MCF 10A (cell line): Measurements from ENCODE around the gene RNF150. TPM values are rescaled to one million over a fixed set of nuclear protein-coding genes. Genes with fewer than 3 reads are reported as not detected.

Source experiments
- BruUV-seq: library from RNA; stranded (reverse); fragments of 400-500 nt; replicated peaks from 2 replicates; lab custom pipeline; 2021; lab: Mats Ljungman, UMichigan
- CTCF ChIA-PET: fragments of 300-600 bp; sonication (Branson Sonifier 250); formaldehyde crosslinking; extraction: SDS; loops from one replicate; lab custom pipeline; 2021; ENCODE audit warnings: antibody characterized with exemption, inconsistent platforms; lab: Yijun Ruan, JAX
- POLR2A ChIA-PET: fragments of 300-600, 350-650 bp; sonication (Branson Sonifier 250); formaldehyde crosslinking; extraction: SDS; loops from one replicate; lab custom pipeline; 2020; ENCODE audit warnings: antibody characterized with exemption, inconsistent platforms; lab: Yijun Ruan, JAX
- DNase-seq: peaks from one replicate; pipeline ENCODE4 v3.0.0-alpha.2; 2018; ENCODE audit not compliant: unreplicated experiment
- H3K27ac Mint-ChIP-seq: one replicate; pipeline ENCODE4 v1.8.0; 2022; ENCODE audit warnings: mild to moderate bottlenecking, low read depth, mixed read lengths; ENCODE audit not compliant: unreplicated experiment
- H3K27me3 Mint-ChIP-seq: one replicate; pipeline ENCODE4 v1.8.0; 2022; ENCODE audit warnings: mixed read lengths; ENCODE audit not compliant: insufficient read depth, unreplicated experiment
- H3K36me3 Mint-ChIP-seq: one replicate; pipeline ENCODE4 v1.8.0; 2022; ENCODE audit warnings: mild to moderate bottlenecking, moderate library complexity, mixed read lengths; ENCODE audit not compliant: insufficient read depth, unreplicated experiment
- H3K4me1 Mint-ChIP-seq: one replicate; pipeline ENCODE4 v1.8.0; 2022; ENCODE audit warnings: mixed read lengths; ENCODE audit not compliant: insufficient read depth, unreplicated experiment
- H3K4me3 Mint-ChIP-seq: one replicate; pipeline ENCODE4 v1.8.0; 2022; ENCODE audit warnings: mild to moderate bottlenecking, moderate library complexity, mixed read lengths; ENCODE audit not compliant: unreplicated experiment
- H3K9me3 Mint-ChIP-seq: one replicate; pipeline ENCODE4 v1.8.0; 2022; ENCODE audit warnings: mixed read lengths; ENCODE audit not compliant: unreplicated experiment
- intact Hi-C: fragments of 100-400 bp; cut with micrococcal nuclease; formaldehyde crosslinking; loops from 2 replicates; pipeline ENCODE4 v1.14.1; 2022
- total RNA-seq: library from RNA; stranded (reverse); gene quantifications from 2 replicates; pipeline ENCODE4 v1.2.3, GENCODE V29; 2022
- TF ChIP-seq, protein P1 (sequence below): fragments of 200-600 bp; IDR thresholded peaks from one replicate; pipeline ENCODE4 v1.8.0; 2022; ENCODE audit warnings: antibody characterized with exemption, mild to moderate bottlenecking; ENCODE audit not compliant: unreplicated experiment

RNF150 gene
- total RNA-seq, 1 experiment from 2014 or later = 0.44 TPM

DNA sequence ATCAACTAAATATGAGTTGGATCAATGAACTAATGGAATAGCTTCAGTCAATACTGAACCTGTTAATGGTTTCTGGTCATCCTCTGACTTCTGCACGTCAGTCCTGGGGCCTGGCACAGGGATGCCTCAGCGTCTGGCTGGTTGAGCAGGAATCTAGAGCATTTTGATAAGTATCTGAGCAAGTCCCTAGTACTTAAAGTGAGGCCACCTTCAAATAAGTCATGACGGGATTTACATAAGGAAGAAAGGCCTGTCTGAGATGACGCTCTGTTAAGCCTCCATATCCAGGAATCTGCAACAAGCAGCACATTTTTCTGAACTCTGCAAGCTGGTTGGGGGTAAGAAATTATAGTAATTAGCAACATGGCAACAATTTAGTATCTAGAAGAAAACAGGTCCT is 293.9 kb downstream of the RNF150 start:
- intact Hi-C loops = no loop called here
- no peaks in the 10 kb centered on the region for H3K4me1 Mint-ChIP-seq
- no peak overlapping the region for H3K27ac Mint-ChIP-seq
- DNase-seq = no peak
- ChIA-PET POLR2A (interaction anchor here (0.6 kb wide), 2 partner anchors 203 to 245 kb away, joined by 3 read pairs; no protein-coding TSS in a partner anchor), CTCF (interaction anchor here (0.6 to 1.0 kb wide), 4 partner anchors 12 to 1237 kb away, joined by 3 to 4 read pairs (median 3); no protein-coding TSS in a partner anchor)
- H3K27me3 Mint-ChIP-seq = no peaks in the 10 kb centered on the region
- H3K9me3 Mint-ChIP-seq = peaks cover 8% of the 10 kb centered on the region
- no peaks in the 10 kb centered on the region for H3K36me3 Mint-ChIP-seq
- TF ChIP-seq, protein P1, sequence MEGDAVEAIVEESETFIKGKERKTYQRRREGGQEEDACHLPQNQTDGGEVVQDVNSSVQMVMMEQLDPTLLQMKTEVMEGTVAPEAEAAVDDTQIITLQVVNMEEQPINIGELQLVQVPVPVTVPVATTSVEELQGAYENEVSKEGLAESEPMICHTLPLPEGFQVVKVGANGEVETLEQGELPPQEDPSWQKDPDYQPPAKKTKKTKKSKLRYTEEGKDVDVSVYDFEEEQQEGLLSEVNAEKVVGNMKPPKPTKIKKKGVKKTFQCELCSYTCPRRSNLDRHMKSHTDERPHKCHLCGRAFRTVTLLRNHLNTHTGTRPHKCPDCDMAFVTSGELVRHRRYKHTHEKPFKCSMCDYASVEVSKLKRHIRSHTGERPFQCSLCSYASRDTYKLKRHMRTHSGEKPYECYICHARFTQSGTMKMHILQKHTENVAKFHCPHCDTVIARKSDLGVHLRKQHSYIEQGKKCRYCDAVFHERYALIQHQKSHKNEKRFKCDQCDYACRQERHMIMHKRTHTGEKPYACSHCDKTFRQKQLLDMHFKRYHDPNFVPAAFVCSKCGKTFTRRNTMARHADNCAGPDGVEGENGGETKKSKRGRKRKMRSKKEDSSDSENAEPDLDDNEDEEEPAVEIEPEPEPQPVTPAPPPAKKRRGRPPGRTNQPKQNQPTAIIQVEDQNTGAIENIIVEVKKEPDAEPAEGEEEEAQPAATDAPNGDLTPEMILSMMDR = no peak
- BruUV-seq = no TSS peak
- no peak overlapping the region for H3K4me3 Mint-ChIP-seq

- H3K4me3 Mint-ChIP-seq = no peak overlapping the region
Measured at GRCh38 chr4:140837736-140838135, 295.5 kb downstream of the RNF150 start.

GRCh38 chr4:140834839-140835495 is 298.3 kb downstream of the RNF150 start:
- Mint-ChIP-seq H3K27me3 (no peaks in the 10 kb centered on the region), H3K4me1 (no peaks in the 10 kb centered on the region), H3K36me3 (no peaks in the 10 kb centered on the region), H3K4me3 (no peak overlapping the region), H3K27ac (no peak overlapping the region), H3K9me3 (no peaks in the 10 kb centered on the region)
- BruUV-seq = no TSS peak
- CTCF ChIA-PET = interaction anchor here (0.9 to 1.0 kb wide), 2 partner anchors 15 to 16 kb away, joined by 3 to 4 read pairs; no protein-coding TSS in a partner anchor
- POLR2A ChIA-PET = interaction anchor here (0.6 kb wide), 1 partner anchor 46 kb away, joined by 3 read pairs; no protein-coding TSS in a partner anchor
- TF ChIP-seq, protein P1 = no peak
- DNase-seq = no peak
- intact Hi-C loops = no loop called here

More at GRCh38 chr4:140837736-140838135, 295.5 kb downstream of the RNF150 start:
- Mint-ChIP-seq H3K36me3 (no peaks in the 10 kb centered on the region), H3K27ac (no peak overlapping the region), H3K9me3 (peaks cover 8% of the 10 kb centered on the region), H3K27me3 (no peaks in the 10 kb centered on the region), H3K4me1 (no peaks in the 10 kb centered on the region)
- TF ChIP-seq, protein P1 = no peak
- no peak for DNase-seq
- POLR2A ChIA-PET = interaction anchor here (0.7 kb wide), 1 partner anchor 288 kb away, joined by 3 read pairs; no protein-coding TSS in a partner anchor
- no TSS peak for BruUV-seq
- CTCF ChIA-PET = interaction anchor here (0.6 kb wide), 1 partner anchor 234 kb away, joined by 3 read pairs; no protein-coding TSS in a partner anchor
- intact Hi-C loops = no loop called here

DNA sequence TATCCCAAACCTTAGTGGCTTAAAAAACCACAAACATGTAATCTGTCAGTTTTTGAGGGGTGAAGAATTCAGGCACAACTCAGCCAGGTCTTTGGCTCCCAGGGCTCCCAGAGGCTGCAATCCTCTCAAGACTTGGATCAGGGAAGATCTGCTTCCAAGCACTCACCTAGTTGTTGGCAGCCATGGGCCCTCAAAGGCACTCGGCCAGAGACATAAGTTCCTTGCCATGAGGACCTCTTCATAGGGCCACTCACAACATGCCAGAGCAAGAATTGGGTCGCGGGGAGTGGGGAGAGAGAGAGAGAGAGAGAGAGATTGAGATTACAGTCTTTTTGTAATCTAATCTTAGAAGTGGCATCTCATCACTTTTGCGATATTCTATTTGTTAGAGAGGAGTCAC is 300.0 kb downstream of the RNF150 start:
- intact Hi-C loops = no loop called here
- H3K4me1 Mint-ChIP-seq = no peaks in the 10 kb centered on the region
- ChIA-PET CTCF (no interaction called here), POLR2A (no interaction called here)
- no peak overlapping the region for H3K4me3 Mint-ChIP-seq
- no peaks in the 10 kb centered on the region for H3K36me3 Mint-ChIP-seq
- H3K9me3 Mint-ChIP-seq = no peaks in the 10 kb centered on the region
- H3K27ac Mint-ChIP-seq = no peak overlapping the region
- no peaks in the 10 kb centered on the region for H3K27me3 Mint-ChIP-seq
- BruUV-seq = no TSS peak
- TF ChIP-seq, protein P1 = no peak
- DNase-seq = no peak
